Measurements from ENCODE around the gene PPP1R1B.

DNA sequence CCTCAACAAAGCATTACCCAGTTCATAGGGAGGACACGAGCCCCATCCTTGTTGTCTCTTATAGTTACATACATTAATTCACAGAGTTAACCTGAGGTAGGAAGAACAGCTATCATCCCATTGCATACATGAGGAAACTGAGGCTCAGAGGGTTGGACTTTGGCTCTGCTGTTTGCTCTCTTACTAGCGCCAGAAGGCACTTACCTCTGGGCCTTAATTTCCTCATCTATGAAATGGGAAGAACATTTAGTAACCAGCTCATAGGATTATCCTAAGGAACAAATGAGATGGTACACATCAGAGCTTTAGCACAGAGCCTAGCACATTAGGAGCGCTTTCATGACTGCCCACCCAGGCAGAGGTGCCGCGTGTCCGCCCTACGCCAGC, 46.7 kb upstream of the PPP1R1B start:
- TF ChIP-seq, protein P1, sequence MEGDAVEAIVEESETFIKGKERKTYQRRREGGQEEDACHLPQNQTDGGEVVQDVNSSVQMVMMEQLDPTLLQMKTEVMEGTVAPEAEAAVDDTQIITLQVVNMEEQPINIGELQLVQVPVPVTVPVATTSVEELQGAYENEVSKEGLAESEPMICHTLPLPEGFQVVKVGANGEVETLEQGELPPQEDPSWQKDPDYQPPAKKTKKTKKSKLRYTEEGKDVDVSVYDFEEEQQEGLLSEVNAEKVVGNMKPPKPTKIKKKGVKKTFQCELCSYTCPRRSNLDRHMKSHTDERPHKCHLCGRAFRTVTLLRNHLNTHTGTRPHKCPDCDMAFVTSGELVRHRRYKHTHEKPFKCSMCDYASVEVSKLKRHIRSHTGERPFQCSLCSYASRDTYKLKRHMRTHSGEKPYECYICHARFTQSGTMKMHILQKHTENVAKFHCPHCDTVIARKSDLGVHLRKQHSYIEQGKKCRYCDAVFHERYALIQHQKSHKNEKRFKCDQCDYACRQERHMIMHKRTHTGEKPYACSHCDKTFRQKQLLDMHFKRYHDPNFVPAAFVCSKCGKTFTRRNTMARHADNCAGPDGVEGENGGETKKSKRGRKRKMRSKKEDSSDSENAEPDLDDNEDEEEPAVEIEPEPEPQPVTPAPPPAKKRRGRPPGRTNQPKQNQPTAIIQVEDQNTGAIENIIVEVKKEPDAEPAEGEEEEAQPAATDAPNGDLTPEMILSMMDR (IDR thresholded peaks at IDR 0.05): no peak
- TF ChIP-seq POLR2AphosphoS5 (IDR thresholded peaks at IDR 0.05) (no peak), POLR2A (IDR thresholded peaks at IDR 0.05) (no peak)

Data from sigmoid colon (tissue), 4 donors.